HEK293 (cell line): ENCODE measurements around the gene PLXND1.

Source experiments
- ZNF354C ChIP-seq: fragments of 450-650 bp; formaldehyde crosslinking; IDR thresholded peaks from 2 replicates; pipeline ENCODE4 v1.5.1; 2016; ENCODE audit warnings: missing biosample characterization, missing genetic modification characterization, low read depth, borderline replicate concordance
- ZNF660 ChIP-seq: fragments of 450-650 bp; IDR thresholded peaks from 2 replicates; pipeline ENCODE4 v1.5.1; 2018; ENCODE audit warnings: missing biosample characterization, mild to moderate bottlenecking, missing genetic modification characterization
- ZNF843 ChIP-seq: fragments of 450-650 bp; formaldehyde crosslinking; IDR thresholded peaks from 2 replicates; pipeline ENCODE4 v1.5.1; 2016; ENCODE audit warnings: missing biosample characterization, missing genetic modification characterization

GRCh38 chr3:129622933-129623332, 16.5 kb upstream of the PLXND1 start:
- TF ChIP-seq ZNF843 (tag by site-specific recombination): no peak
- no peak for TF ChIP-seq ZNF354C (tag by site-specific recombination)
- no peak for TF ChIP-seq ZNF660
